Glutamatergic neuron (in vitro differentiated cells): Measurements from ENCODE around the gene ACSM3. TPM values are rescaled to one million over a fixed set of nuclear protein-coding genes. Genes with fewer than 3 reads are reported as not detected.
"Not testable (repeated sequence)": the region's sequence is repeated elsewhere in the genome, so short reads cannot be mapped to it uniquely, and the experiment has no call there.

Experiments used
- DNase-seq: peaks from one replicate; pipeline ENCODE4 v3.0.0; 2022
- H3K27ac Mint-ChIP-seq: one replicate; pipeline ENCODE4 v1.8.0; 2020; ENCODE audit warnings: mild to moderate bottlenecking, mixed read lengths, inconsistent platforms; ENCODE audit not compliant: unreplicated experiment
- H3K27me3 Mint-ChIP-seq: one replicate; pipeline ENCODE4 v1.8.0; 2020; ENCODE audit warnings: mild to moderate bottlenecking, moderate library complexity, mixed read lengths, inconsistent platforms; ENCODE audit not compliant: unreplicated experiment
- H3K36me3 Mint-ChIP-seq: one replicate; pipeline ENCODE4 v1.8.0; 2020; ENCODE audit warnings: mild to moderate bottlenecking, mixed read lengths, inconsistent platforms; ENCODE audit not compliant: unreplicated experiment
- H3K4me1 Mint-ChIP-seq: one replicate; pipeline ENCODE4 v1.8.0; 2020; ENCODE audit warnings: mild to moderate bottlenecking, low read depth, mixed read lengths, inconsistent platforms; ENCODE audit not compliant: unreplicated experiment
- H3K4me3 Mint-ChIP-seq: one replicate; pipeline ENCODE4 v1.8.0; 2020; ENCODE audit warnings: mild to moderate bottlenecking, mixed read lengths, inconsistent platforms; ENCODE audit not compliant: unreplicated experiment
- H3K9me3 Mint-ChIP-seq: one replicate; pipeline ENCODE4 v1.8.0; 2020; ENCODE audit warnings: mild to moderate bottlenecking, moderate library complexity, mixed read lengths, inconsistent platforms; ENCODE audit not compliant: unreplicated experiment
- CTCF ChIP-seq: fragments of 200-600 bp; sonication (generic); IDR thresholded peaks from one replicate; pipeline ENCODE4 v1.5.0; 2021; ENCODE audit not compliant: partially characterized antibody, unreplicated experiment
- long read RNA-seq: library from polyadenylated mRNA; unstranded; transcript quantifications from one replicate; pipeline ENCODE4 v2.0.0, GENCODE V29; 2020; ENCODE audit not compliant: unreplicated experiment
- total RNA-seq: library from RNA; stranded (reverse); fragmentation: NEBNext Ultra II Directional; extraction: Animal tissue kit (Norgen Biotek cat#: 25700); gene quantifications from one replicate; pipeline ENCODE4 v1.2.1, GENCODE V29; 2021; ENCODE audit not compliant: unreplicated experiment

The ACSM3 gene
- 0.91 TPM for total RNA-seq
- long read RNA-seq, partial matches to known transcripts: 0 of 2 reads
- long read RNA-seq, other reads (novel, unspliced or antisense): 2 of 2 reads

- no peaks in the 10 kb centered on the region for H3K36me3 Mint-ChIP-seq
- peaks cover 2% of the 10 kb centered on the region for H3K9me3 Mint-ChIP-seq
- H3K27me3 Mint-ChIP-seq: no peaks in the 10 kb centered on the region
- DNase-seq: no peak
- H3K4me1 Mint-ChIP-seq: no peaks in the 10 kb centered on the region
- no peak within 1 kb of the TSS for H3K27ac Mint-ChIP-seq
- no peak for TF ChIP-seq CTCF
- no peak within 1 kb of the TSS for H3K4me3 Mint-ChIP-seq
Observed at GRCh38 chr16:20763461-20764232, at the start of gene ACSM3. ACSM3 (plus strand) TSS chr16:20764014; CDS start chr16:20770035, 6,021 bp downstream.

GRCh38 chr16:20717718-20718117 is 46.1 kb upstream of the ACSM3 start:
- not testable (repeated sequence) for H3K27ac Mint-ChIP-seq, H3K4me1 Mint-ChIP-seq, H3K4me3 Mint-ChIP-seq, H3K27me3 Mint-ChIP-seq, H3K36me3 Mint-ChIP-seq, H3K9me3 Mint-ChIP-seq, DNase-seq

- no peaks in the 10 kb centered on the region for H3K36me3 Mint-ChIP-seq
- no peaks in the 10 kb centered on the region for H3K4me1 Mint-ChIP-seq
- no peaks in the 10 kb centered on the region for H3K27me3 Mint-ChIP-seq
- no peak for TF ChIP-seq CTCF
- H3K27ac Mint-ChIP-seq: no peak overlapping the region
- DNase-seq: no peak
- H3K9me3 Mint-ChIP-seq: no peaks in the 10 kb centered on the region
- H3K4me3 Mint-ChIP-seq: no peak overlapping the region
Observed at GRCh38 chr16:20720251-20720650, 43.6 kb upstream of the ACSM3 start.

GRCh38 chr16:20726661-20727060 is 37.2 kb upstream of the ACSM3 start:
- H3K27me3 Mint-ChIP-seq: no peaks in the 10 kb centered on the region
- peaks cover 1% of the 10 kb centered on the region for H3K9me3 Mint-ChIP-seq
- no peaks in the 10 kb centered on the region for H3K4me1 Mint-ChIP-seq
- H3K27ac Mint-ChIP-seq: no peak overlapping the region
- no peaks in the 10 kb centered on the region for H3K36me3 Mint-ChIP-seq
- no peak for DNase-seq
- TF ChIP-seq CTCF: no peak
- H3K4me3 Mint-ChIP-seq: no peak overlapping the region

- Mint-ChIP-seq H3K36me3 (no peaks in the 10 kb centered on the region), H3K27ac (no peak overlapping the region), H3K4me1 (no peaks in the 10 kb centered on the region), H3K27me3 (no peaks in the 10 kb centered on the region), H3K4me3 (no peak overlapping the region), H3K9me3 (peaks cover 1% of the 10 kb centered on the region)
- no peak for DNase-seq
- TF ChIP-seq CTCF: no peak
Observed at GRCh38 chr16:20727181-20727580, 36.6 kb upstream of the ACSM3 start.
